GM15510 (cell line): ENCODE results near the gene COTL1.
A peak's percentile ranks its signal among the peaks of the same experiment; 100 is the strongest.

Source experiments
- POLR2A ChIP-seq: IDR thresholded peaks from 3 replicates; pipeline ENCODE4 v1.6.1; 2011; ENCODE audit warnings: borderline replicate concordance; ENCODE audit not compliant: insufficient read length; ENCODE audit errors: extremely low read depth

COTL1 gene

GRCh38 chr16:84596161-84596560 lies 21.7 kb downstream of the COTL1 start:
- no peak for TF ChIP-seq POLR2A

- no peak for TF ChIP-seq POLR2A
Observed at GRCh38 chr16:84595052-84595481, 22.8 kb downstream of the COTL1 start.

- TF ChIP-seq POLR2A, result no peak
Observed at GRCh38 chr16:84594725-84595038, 23.2 kb downstream of the COTL1 start.

- peak; percentile 45 for TF ChIP-seq POLR2A
Observed at GRCh38 chr16:84593825-84594724, 23.8 kb downstream of the COTL1 start.

- no peak for TF ChIP-seq POLR2A
Observed at GRCh38 chr16:84592718-84593117, 25.2 kb downstream of the COTL1 start.

- no peak for TF ChIP-seq POLR2A
Observed at GRCh38 chr16:84589975-84590719, 27.7 kb downstream of the COTL1 start.

- no peak for TF ChIP-seq POLR2A
Observed at GRCh38 chr16:84588991-84589390, 28.9 kb downstream of the COTL1 start.

GRCh38 chr16:84585886-84586285 lies 32.0 kb downstream of the COTL1 start:
- no peak for TF ChIP-seq POLR2A

GRCh38 chr16:84585467-84585866 lies 32.4 kb downstream of the COTL1 start:
- no peak for TF ChIP-seq POLR2A

GRCh38 chr16:84584678-84585077 lies 33.2 kb downstream of the COTL1 start:
- no peak for TF ChIP-seq POLR2A

- no peak for TF ChIP-seq POLR2A
Observed at GRCh38 chr16:84583995-84584394, 33.9 kb downstream of the COTL1 start.

GRCh38 chr16:84582958-84583516 lies 34.8 kb downstream of the COTL1 start:
- TF ChIP-seq POLR2A, result no peak

GRCh38 chr16:84581158-84581557 lies 36.7 kb downstream of the COTL1 start:
- TF ChIP-seq POLR2A, result no peak

- TF ChIP-seq POLR2A, result no peak
Observed at GRCh38 chr16:84579936-84580335, 37.9 kb downstream of the COTL1 start.

- no peak for TF ChIP-seq POLR2A
Observed at GRCh38 chr16:84578538-84579126, 39.2 kb downstream of the COTL1 start.
